NCI-H345 treated with DMSO at 0.1 percent for 48 hours (cell line): ENCODE data around the gene TFF1.

Source experiments
- DNase-seq: peaks from one replicate; lab custom pipeline; 2025; ENCODE audit not compliant: unreplicated experiment; lab: John Stamatoyannopoulos, UW

The TFF1 gene

GRCh38 chr21:42346866-42347600, 19.3 kb downstream of the TFF1 start:
- no peak for DNase-seq

GRCh38 chr21:42346441-42346840, 19.9 kb downstream of the TFF1 start:
- DNase-seq = no peak

- no peak for DNase-seq
Measured at GRCh38 chr21:42344631-42345030, 21.7 kb downstream of the TFF1 start.

- DNase-seq = no peak
Measured at GRCh38 chr21:42343963-42344510, 22.3 kb downstream of the TFF1 start.

GRCh38 chr21:42343556-42343955, 22.8 kb downstream of the TFF1 start:
- no peak for DNase-seq

GRCh38 chr21:42343101-42343500, 23.2 kb downstream of the TFF1 start:
- no peak for DNase-seq

GRCh38 chr21:42341776-42342542, 24.4 kb downstream of the TFF1 start:
- DNase-seq = peak; percentile 83

- DNase-seq = no peak
Measured at GRCh38 chr21:42340187-42341050, 25.9 kb downstream of the TFF1 start.

- no peak for DNase-seq
Measured at GRCh38 chr21:42338729-42339715, 27.3 kb downstream of the TFF1 start.

GRCh38 chr21:42337830-42338728, 28.3 kb downstream of the TFF1 start:
- DNase-seq = peak; percentile 97

- no peak for DNase-seq
Measured at GRCh38 chr21:42337276-42337675, 29.1 kb downstream of the TFF1 start.

- no peak for DNase-seq
Measured at GRCh38 chr21:42336054-42336453, 30.3 kb downstream of the TFF1 start.

GRCh38 chr21:42332557-42333317, 33.6 kb downstream of the TFF1 start:
- DNase-seq = no peak

- no peak for DNase-seq
Measured at GRCh38 chr21:42331660-42332059, 34.7 kb downstream of the TFF1 start.

GRCh38 chr21:42330380-42331371, 35.7 kb downstream of the TFF1 start:
- DNase-seq = no peak

- no peak for DNase-seq
Measured at GRCh38 chr21:42324896-42325295, 41.4 kb downstream of the TFF1 start.

GRCh38 chr21:42321845-42322244, 44.5 kb downstream of the TFF1 start:
- no peak for DNase-seq
